GM15510 (cell line): Measurements from ENCODE around the gene TFF3.

Experiments used
- POLR2A ChIP-seq: IDR thresholded peaks from 3 replicates; pipeline ENCODE4 v1.6.1; 2011; ENCODE audit warnings: borderline replicate concordance; ENCODE audit not compliant: insufficient read length; ENCODE audit errors: extremely low read depth

Gene TFF3

DNA sequence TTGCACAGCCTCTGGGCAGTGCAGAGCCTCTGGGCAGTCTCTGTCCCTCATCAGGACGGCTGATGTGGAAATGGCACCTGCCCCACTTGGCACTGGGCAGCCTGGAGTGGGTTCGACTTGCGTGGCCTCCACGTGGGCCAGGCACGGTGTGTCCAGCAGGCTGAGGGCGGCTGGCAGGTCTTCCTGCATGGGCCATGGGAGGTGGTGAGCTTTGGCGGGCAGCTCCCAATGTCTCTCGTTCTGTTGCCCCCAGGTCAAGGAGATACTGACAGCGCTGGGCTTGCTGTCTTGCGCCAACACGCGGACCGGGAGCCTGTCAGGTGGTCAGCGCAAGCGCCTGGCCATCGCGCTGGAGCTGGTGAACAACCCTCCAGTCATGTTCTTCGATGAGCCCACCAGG lies 33.2 kb downstream of the TFF3 start:
- no peak for TF ChIP-seq POLR2A

DNA sequence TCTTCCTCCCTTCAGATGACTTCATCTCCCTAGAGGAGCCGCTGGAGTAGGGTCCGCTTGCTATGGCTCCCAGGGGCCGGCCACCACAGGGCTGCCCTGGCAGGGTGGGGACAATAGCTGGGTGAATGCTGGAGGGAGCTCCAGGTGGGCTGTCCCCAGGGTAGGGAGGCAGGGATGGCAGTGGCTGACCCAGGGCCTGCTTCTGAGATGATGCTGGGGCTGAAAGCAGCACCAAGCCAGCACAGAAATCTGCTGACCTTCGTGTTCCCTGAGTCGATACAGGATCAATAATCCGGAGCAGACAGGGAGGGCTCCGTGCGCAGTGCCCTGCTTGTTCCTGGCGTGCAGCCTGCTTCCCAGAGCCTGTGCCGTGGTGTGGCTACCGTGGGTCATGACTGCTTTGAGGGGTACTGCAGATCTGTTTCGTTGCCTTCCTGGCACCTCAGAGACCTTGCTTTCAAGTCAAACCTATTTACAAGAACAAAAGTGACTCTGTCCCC lies 34.0 kb downstream of the TFF3 start:
- no peak for TF ChIP-seq POLR2A

- no peak for TF ChIP-seq POLR2A
Measured at GRCh38 chr21:42280356-42281180, 34.6 kb downstream of the TFF3 start.

DNA sequence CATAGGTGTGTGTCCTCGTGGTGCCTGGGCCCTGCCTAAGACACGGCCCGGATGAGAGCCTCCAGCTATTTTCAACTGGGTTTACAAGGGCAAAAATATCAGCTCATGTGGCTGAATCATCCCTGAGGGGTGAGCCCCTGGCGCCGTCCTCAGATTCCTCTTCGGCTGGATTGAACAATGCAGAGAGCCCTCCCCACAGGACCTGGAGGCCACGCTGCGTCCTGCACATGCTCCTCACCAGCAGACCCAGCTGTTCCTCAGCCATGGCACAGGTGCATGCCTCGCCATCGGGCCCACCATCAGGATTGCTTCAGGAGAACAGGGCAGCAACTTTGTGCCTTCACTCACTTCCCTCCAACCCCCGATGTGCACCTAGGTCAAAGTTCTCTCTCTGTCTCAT lies 35.3 kb downstream of the TFF3 start:
- no peak for TF ChIP-seq POLR2A

DNA sequence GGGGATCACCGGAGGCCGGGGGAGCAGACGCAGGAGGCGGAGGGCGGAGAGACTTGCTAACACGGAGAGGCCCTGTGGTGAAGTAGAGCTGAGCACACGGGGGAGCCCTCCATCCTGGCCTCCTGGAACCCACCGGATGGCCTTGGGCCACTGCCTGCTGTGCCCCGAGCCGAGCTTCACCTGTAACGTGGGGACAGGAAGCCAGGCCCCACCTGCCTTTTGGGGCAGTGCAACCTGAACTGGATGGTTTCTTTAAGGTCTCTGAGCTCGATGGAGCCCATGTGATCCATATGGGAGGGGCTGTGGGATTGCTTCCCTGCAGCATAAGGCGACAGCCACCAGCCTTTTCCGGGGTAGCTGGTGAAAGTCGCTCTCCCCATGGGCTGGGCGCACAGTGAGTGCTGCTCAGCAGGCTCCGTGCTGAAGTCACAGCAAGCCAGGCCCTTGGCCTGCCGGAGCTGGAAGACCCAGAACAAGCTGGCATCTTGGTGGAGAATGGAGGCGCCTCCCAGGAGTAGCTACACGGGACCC lies 35.8 kb downstream of the TFF3 start:
- no peak for TF ChIP-seq POLR2A

DNA sequence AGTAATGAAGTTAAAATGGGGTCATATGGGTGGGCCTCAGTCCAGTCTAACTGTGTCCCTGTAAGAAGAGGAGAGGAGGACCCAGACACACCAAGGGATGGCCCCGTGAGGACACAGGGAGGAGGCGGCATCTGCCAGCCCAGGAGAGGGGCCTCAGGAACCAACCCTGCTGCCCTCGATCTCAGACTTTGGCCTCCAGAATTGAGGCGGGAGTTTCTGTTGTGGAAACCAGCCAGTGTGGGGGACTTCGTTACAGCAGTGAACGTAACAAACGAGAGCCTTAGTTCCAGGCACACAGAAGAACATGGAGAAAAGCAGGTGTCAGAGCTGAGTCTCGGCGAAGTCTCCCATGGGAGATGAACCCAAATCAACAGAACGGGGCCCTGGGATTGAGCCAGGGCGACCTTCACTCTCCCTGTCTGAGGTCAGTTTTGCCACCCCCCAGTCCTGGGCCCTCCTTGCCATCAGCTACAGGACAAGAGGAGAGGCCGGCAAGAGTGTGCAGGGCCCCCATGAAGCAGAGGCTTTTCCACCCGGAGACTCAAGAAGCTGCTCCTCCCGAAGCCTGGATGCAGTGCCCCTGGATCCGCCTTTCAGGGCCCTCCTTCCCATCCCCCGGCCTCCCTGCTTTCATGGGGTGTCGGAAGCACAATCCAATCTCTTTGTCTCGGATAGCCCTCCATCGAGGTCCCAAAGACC lies 36.6 kb downstream of the TFF3 start:
- no peak for TF ChIP-seq POLR2A

- TF ChIP-seq POLR2A: no peak
Measured at GRCh38 chr21:42277593-42277992, 37.6 kb downstream of the TFF3 start.

DNA sequence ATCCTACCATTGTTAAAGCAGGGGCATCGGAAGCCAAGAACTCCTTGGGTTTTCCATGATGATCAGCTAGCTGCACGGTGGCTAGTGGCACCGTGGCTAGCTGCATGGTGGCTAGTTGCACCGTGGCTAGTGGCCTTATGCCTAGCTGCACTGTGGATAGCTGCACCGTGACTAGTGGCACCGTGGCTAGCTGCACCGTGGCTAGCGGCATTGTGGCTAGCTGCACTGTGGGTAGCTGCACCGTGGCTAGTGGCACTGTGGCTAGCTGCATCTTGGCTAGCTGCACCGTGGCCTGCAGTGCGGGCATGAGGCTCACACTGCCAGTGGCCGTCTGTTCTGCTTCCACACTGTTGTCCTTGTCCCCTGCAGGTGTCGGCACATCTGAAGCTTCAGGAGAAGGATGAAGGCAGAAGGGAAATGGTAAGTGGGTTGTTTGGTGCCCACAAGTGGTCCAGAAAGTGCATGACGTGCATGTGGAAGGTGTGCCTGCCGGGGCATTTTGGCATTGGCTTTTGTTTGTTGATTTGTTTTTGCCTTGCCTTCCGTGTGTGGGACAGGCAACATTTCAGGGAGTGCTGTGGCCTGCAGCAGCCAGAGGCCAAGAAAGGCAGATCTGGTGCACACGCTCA lies 38.6 kb downstream of the TFF3 start:
- no peak for TF ChIP-seq POLR2A

DNA sequence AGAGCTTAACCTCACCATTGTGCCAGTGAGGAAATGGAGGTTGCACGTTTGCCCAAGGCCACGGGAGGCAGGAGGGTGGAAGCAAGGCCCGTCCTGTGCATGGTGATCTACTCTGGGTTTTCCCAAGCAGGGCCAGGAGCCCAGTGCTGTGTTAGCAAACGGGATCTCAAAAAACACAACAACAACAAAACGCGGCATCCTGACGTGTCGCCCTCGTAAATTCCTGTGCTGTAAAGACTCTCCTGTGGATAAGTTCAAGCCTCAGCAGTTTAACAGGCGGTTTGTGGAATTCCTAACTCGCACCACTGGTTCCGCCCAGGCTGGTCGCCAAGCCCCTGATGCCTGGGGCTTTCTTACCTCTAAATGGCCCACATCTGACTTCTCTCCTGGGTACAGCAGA lies 39.1 kb downstream of the TFF3 start:
- no peak for TF ChIP-seq POLR2A

- no peak for TF ChIP-seq POLR2A
Measured at GRCh38 chr21:42272984-42273600, 42.1 kb downstream of the TFF3 start.

- no peak for TF ChIP-seq POLR2A
Measured at GRCh38 chr21:42272109-42272962, 42.9 kb downstream of the TFF3 start.

- no peak for TF ChIP-seq POLR2A
Measured at GRCh38 chr21:42271065-42271464, 44.1 kb downstream of the TFF3 start.

DNA sequence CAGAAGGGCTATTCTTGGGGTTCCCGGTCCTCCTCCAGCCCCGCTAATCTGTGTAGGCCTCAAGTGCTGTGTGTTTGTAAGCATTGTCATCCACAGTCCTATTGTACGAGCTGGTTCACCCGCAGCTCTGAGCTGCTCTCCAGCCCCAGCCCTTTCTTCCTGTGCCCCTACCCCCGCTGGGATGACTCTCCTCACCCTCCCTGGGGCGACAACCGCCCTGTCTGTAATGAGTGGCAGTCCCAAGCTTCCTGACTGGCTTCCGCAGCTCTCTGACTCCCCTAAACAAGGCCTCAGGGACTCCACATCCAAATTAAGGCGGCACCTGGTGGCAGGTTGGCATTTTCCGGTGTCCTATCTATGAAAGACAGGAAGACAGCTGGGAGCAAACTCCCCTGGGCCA lies 45.8 kb downstream of the TFF3 start:
- no peak for TF ChIP-seq POLR2A
